OCI-LY3 (cell line): ENCODE data around the gene UBE2QL1.

ENCODE experiments used
- CTCF ChIP-seq: fragments of 200-600, 300-600 bp; sonication (generic); IDR thresholded peaks from 2 replicates; pipeline ENCODE4 v1.5.1; 2014; ENCODE audit warnings: antibody characterized with exemption, low read length, low read depth
- EZH2phosphoT487 ChIP-seq: fragments of 200-600 bp; shearing (Covaris generic); IDR thresholded peaks from 2 replicates; pipeline ENCODE4 v1.6.1; 2018; ENCODE audit warnings: antibody characterized with exemption, mixed run types, low read depth

GRCh38 chr5:6461793-6462650 is 13.4 kb downstream of the UBE2QL1 start:
- TF ChIP-seq CTCF (no peak), EZH2phosphoT487 (no peak)
